Measurements from ENCODE around the gene KRTCAP2.
A peak's percentile ranks its signal among the peaks of the same experiment; 100 is the strongest.
"Not testable (repeated sequence)": the region's sequence is repeated elsewhere in the genome, so short reads cannot be mapped to it uniquely, and the experiment has no call there.

KRTCAP2 gene

DNA sequence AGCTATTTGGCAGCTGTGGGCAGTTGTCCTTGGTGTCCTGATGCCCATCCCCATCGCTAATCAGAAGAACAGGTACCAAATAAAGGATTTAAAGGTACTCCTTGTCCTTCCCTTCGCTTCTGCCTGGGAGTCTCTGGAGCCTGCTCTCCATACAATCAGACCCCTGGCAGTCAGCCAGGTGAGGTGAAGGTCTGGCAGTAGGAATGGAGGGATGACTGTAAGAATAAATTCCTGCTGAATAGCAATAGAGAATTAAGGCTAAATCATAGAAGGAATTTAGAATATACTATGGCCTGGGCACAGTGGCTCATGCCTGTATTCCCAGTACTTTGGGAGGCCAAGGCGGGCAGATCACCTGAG, 25.4 kb upstream of the KRTCAP2 start:
- DNase-seq, result no peak

DNA sequence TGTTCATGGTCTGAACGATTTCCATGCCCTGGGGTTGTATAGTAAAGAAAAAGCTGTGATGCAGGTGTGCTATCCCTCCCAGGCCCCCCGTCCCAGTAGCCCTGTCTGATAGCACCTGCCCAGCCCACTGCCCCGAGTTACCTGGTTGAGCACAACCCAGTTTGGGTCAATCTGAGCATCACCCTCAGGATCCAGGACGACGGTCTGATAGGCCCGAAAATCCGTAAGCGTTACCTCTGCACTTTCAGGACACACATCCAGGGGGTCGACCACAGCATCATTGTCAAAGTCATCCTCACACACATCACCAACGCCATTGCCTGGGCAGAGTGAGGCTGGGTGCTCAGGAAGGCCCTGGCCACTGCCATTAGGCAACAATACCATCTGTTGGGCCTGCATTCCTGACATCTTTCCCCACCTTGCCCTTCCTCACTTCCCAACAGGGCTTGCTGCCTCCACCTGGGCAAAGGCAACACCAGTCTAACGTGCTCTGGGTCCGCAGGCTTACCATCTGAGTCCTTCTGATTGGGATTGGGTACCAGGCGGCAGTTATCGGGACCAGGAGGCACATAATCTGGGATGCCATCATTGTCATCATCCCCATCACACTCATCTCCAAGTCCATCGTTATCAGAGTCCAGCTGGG, 24.9 kb upstream of the KRTCAP2 start:
- no peak for DNase-seq

DNA sequence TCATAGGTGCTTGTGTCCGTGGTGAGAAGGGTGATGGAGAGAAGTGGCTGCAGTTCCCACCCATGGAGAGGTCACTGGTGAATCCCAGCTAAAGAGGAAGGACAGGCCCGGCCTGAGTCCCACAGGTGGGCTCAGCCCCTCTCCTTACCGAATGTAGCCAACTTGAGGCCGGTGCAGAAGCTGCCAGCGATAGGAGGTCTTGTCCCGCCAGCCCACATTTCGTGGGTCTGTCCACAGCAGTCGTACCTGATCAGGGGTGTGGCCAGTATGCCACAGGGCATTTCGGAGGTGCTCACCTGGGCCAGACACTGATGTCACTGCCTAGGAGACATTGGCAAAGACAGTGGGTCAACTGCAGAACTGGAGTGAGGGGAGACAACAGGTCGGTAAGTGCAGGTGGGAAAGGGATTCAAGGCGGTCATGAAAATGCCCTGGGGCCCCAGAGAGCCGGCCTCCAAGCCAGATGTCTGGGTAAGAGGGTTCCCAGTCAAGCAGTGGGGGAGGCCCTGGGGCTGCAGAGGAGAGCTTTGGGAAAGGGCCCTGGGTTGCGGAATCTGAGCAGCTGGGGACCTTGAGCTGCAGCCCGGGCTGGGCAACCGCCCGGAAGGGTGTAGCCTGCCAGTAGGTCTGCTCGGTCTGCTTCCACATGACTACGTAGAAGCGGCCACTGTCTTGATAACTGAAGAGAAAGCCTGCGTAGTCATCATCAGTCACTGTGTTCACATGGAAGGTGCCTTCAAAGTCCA, 24.0 kb upstream of the KRTCAP2 start:
- no peak for DNase-seq

DNA sequence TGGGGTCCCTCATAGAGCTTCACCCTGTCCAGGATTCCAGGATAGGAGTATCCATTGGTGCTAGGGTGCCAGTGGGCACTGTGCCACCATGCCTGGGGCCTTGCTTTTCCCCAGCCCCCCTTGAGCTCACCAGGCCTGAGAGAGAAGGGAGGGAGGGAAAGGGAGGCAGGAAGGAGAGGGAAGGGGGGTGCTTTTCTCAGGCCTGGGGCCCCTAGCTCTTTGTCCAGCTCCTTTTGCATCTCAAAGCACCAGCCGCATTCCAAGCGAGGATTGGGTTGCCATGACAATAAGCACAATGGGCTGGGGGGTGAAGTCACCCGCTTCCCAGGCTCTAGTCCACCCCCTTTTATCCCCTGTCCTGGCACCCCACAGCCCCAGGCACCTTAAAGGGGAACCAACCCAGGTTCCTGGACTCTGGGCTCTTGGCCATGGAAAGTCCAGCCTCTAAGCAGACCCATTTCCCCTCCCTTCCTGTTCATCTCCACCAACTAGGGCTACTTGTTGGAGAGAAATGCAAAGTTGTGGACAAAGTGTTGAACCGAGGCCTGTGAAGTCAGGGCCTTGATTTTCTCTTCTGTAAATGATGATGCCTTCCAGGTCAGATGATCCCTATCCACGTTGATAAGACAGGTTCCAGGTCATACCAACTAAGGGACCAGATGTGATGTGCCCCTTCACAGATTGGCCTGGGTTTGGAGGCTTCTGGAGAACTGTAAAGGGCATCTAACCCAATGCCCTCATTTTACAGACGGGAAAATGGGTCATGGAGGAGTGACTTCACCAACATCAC, 23.2 kb upstream of the KRTCAP2 start:
- DNase-seq, result no peak

DNA sequence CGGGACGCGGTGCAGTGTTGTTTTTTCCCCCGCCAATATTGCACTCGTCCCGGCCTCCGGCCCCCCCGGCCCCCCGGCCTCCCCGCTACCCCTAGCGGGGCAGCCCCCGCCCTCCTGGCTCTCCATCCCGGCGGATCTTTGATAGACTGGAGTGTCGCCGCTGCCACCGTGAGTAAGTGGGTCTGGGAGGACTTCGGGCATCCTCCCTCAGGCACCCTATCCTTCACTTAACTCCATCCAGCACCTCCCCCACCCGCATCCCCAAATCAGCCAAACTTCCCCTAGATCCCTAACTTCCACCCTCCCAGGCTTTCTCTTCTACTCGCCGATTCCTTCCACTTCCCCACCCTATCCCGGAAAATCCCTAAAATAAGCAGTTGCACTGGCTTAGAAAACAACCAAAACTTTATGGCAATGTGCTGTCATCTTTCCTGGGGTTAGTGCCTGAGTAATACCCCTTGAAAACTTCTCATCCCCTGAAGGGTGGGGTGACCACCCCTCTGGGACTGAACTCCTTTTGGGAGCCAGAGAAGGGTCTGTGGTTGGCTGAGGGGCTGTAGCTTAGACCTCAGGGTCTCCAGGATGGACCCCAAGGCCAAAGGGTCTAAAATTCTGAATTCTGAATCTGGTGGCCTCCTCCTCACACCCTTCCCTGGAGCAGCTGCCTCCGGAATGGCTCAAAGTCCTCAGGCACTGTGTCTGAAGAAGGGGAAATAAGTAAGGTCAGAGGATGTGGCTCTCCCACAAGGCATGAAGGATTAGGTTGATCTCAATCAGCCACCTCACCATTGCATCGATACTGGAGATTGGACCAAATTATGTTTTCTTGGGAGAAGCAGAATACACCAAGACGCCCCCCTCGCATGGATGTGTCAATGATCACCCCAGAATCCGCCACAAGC, 22.3 kb upstream of the KRTCAP2 start:
- no peak for DNase-seq

DNA sequence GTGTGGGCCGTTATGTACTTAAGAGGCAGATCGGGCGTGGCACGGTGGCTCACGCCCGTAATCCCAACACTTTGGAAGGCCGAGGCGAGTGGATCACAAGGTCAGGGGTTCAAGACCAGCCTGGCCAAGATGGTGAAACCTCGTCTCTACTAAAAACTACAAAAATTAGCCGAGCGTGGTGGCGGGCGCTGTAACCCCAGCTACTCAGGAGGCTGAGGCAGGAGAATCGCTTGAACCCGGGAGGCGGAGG, 20.8 kb upstream of the KRTCAP2 start:
- DNase-seq, result not testable (repeated sequence)

DNA sequence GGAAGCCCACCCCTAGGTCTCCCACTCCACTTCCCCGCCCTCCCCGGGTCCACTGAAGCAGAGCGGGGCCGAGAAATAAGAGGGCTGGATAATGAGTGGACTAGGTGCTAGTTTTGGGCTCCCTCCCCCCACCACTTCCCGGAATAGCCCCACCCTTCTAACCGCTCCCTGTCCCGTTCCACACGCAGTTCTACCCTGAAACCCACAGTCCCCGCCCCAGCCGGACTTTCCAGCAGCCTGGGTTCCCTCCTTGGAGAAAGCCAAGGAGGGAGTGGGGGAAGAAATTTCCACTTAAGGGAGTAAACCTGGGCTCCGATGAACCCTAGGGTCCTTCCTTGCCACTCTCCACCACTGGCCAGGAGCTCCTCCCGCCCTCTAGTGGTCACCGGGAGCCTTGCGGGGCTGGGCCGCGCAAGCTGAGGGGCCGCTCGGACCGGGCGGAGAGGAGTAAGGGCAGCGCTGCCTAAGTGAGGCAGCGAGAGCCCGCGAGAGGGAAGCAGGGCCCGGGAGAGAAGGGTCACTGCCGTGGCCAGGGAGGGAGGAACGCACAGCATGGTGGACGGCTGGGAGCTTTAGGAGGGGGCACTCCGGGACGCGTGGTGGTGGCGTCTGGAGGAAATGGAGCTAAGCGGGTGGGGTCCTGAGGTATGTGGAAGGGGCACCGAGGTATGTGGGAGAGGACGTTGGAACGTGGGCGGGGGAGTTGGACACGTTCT, 20.3 kb upstream of the KRTCAP2 start:
- peak; percentile 89 for DNase-seq

DNA sequence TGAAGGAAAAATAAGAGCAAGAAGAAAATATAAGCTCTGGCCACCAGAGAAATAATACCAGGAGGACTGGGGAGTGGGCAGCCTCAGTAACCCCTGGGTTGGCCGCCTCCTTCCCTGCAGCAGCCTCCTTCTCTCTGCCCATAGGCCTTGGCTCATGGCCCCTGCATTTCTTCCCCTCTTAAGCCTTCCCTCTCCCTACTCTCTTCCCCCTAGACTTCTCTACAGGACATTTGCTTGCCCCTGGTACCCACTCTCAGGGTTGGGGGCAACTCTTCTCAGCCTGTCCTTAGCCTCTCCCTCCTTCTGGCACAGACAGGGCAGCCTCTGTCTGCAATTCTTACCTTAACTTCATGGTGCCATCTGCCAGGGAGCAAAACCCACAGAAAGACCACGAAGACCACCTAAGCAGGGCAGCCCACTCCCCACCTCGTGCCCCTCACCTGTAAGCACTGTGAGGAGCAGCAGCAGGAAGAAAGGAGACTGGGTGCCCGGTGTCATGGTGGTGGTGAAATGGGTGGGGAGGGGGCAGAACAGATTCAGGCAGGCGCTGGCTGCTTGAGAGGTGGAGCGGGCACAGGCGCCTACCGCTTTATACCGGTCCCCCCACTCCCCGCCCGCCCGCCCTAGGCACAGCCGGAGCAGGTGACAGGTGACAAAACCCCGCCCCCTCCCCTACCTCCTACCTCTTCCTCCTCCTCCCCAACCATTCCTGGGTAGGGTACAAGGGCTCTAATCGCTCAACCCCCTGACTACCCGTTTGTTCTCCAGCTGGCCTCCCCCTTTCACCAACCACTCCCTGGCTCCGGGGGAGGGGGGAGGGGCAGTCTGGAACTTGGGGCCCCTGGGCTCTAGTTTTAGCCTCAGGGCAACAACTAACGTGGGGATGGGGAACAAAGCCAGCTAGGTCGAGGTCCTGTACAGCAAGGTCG, 19.5 kb upstream of the KRTCAP2 start:
- no peak for DNase-seq

DNA sequence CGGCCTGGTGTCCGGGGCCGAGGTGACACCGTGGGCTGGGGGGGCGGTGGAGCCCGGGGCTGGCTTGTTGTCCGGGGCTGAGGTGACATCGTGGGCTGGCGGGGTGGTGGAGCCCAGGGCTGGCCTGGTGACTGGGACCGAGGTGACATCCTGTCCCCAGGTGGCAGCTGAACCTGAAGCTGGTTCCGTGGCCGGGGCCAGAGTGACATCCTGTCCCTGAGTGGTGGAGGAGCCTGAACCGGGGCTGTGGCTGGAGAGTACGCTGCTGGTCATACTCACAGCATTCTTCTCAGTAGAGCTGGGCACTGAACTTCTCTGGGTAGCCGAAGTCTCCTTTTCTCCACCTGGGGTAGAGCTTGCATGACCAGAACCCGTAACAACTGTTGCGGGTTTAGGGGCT, 18.8 kb upstream of the KRTCAP2 start:
- no peak for DNase-seq

DNA sequence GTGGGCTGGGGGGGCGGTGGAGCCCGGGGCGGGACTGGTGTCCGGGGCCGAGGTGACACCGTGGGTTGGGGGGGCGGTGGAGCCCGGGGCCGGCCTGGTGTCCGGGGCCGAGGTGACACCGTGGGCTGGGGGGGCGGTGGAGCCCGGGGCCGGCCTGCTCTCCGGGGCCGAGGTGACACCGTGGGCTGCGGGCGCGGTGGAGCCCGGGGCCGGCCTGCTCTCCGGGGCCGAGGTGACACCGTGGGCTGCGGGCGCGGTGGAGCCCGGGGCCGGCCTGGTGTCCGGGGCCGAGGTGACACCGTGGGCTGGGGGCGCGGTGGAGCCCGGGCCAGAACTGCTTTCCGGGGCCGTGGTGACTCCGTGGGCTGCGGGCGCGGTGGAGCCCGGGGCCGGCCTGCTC, 16.8 kb upstream of the KRTCAP2 start:
- not testable (repeated sequence) for DNase-seq

DNA sequence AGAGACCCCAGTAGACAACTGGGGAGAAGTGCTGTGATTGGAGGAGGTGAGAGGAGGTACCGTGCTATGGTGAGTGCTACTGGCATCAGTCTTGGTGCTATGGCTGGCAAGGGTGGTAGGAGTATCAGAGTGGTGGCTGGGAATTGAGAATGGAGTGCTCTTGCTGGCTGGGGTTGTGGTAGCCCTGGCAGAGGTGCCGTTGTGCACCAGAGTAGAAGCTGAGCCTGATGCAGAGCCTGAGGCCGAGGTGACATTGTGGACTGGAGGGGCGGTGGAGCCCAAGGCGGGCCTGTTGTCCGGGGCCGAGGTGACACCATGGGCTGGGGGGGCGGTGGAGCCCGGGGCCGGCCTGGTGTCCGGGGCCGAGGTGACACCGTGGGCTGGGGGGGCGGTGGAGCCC, 15.2 kb upstream of the KRTCAP2 start:
- no peak for DNase-seq

DNA sequence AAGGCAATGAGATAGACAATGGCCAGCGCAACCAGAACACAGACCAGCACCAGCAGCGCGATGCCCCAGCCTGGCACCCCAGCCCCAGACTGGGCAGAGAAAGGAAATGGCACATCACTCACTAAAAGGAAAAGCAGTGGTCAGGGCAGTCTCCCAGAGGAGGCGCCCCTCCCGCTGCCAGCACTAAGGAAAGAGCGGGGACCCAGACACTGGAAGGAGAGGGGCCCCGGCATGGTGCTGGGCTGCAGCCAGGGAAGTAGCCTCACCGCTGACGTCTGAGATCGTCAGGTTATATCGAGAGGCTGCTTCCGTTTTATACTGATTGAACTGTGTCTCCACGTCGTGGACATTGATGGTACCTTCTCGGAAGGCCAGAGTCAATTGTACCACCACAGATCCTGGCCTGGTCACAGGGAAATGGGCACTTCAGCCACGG, 14.4 kb upstream of the KRTCAP2 start:
- no peak for DNase-seq

DNA sequence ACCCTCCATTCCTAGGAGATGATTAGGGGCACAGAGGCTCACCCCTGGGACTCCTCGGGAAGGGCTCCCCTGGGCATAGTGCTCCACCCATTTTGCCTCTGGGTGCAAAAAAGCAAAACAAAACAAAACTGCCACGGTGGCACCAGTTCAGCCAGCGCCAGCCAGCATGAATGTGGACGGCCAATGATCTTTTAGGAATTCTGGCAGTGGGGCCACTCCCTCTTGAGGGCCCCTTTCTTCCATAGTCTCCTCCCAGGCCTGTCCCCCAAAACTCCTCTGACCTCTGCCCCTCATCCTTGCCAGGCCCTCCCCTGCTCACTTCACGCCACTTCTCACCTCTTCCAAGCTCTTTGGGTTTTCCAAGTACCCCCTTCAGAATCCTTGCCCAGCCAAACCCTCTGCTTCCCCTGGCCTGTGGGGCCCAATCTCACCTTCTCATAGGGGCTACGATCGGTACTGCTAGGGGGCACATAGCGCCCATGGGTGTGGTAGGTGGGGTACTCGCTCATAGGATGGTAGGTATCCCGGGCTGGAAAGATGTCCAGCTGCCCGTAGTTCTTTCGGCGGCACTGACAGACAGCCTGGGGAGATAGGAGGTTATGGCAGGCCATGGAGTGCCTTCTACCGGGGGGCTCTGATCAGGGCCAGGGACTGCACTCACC, 13.8 kb upstream of the KRTCAP2 start:
- DNase-seq, result no peak

DNA sequence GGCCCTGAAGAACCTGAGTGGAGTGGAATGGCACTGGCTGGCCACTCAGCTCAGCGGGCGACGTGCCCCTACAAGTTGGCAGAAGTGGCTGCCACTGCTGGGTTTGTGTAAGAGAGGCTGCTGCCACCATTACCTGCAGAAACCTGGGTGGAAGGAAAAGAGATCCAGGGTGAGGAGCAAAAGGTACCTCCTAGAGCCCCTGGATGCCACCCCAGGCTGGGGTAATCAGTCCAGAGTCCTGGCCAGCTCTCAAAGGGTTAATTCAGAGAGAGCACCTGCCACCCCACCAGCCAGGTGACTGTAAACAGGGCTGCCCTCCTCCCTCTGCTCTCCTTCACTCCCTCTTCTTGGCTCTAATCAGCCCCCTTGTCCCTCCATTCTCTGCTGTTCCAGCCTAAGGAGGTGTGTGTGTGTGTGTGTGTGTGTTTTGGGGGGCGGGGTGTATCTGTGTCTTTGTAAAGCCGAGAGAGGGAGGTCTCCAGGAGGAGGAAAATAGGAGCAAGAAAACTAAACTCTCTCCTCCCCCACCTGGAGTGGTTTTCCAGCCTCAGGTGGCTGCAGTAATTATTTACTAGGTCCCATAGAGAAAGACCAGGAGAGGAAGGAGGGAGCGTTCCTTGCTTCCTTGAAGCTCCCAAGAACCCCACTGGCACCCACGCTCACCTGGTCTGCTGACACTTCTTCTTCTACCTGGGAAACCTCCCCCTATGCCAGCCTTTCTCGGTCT, 13.1 kb upstream of the KRTCAP2 start:
- no peak for DNase-seq

DNA sequence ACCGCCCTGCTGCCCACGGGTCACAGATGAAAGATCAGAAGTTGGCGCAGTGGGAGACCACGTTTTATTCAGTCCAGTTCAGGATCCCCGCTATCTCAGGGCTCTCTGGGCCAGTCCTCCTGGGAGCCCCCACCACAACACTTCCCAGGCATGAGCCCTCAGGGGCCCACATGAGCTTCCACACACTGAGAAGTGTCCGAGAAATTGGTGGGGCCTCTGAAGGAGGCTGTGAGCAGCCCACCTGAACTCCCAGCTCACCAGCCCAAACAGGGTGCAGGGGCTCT, 12.6 kb upstream of the KRTCAP2 start:
- DNase-seq, result no peak

DNA sequence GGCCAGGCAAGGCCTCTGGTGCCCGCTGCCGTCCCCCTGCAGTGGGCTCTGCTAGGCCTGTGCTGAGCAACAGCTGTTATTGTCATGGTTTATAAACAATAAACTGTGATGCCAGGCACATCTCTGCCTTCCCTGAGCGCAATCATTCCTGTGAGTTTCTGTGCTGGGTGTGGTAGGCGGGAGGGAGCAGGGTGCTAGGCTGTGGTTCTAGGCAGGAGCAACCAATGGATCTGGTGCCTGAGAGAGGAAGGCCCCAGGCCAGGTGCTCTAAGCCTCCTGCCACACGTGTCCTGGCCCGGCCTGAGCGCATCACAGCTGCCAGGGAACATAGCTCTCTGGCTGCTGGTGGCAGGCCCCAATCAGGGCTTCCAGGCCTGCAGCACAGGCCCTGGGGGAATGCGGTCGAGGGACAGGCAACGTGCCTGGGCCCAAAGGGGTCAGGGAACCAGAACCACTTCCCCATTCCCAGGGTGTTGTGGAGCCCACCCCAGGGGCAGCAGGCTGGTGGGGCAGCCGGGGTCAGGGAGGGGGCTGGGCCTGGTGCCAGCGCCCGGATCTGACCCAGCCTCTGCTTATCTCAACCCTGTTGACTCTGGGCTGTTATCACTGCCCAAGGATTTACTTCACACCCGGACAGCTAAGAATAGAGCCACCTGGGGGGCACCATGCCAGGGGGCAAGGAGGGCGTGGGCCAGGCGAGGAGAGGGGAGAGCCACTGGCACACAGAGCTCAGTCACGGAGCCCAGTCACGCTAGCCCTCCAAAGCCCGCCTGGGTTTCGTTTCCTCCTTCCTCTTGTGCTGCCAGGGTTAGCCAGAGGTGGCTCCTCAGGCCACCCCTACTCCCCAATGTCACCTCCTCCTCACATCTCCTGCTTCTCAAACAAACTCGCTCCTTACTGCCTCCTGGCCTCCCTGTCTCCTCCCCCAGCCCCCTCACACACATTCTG, 12.0 kb upstream of the KRTCAP2 start:
- no peak for DNase-seq

DNA sequence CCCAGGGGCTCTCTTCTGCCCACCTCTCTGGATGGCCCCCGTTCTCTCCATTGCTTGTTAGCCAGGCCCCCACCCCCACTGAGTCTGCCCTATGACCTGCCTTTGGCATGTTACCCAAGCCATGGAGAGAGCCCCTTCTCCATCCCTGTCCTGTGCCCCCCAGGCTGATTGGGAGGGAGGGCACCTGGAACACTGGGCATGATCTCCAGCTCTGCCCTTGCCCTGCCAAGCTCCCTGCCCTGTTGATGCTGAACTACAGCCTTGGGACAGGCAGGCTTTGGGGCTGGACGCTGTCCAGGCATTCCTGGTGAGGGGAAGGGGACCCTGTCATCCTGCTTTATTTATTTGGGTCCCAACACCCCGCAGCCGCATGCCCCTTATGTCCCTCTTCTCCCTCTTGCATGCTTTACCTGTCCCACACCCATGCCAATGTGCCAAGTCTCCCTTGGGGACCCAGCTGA, 11.3 kb upstream of the KRTCAP2 start:
- no peak for DNase-seq

DNA sequence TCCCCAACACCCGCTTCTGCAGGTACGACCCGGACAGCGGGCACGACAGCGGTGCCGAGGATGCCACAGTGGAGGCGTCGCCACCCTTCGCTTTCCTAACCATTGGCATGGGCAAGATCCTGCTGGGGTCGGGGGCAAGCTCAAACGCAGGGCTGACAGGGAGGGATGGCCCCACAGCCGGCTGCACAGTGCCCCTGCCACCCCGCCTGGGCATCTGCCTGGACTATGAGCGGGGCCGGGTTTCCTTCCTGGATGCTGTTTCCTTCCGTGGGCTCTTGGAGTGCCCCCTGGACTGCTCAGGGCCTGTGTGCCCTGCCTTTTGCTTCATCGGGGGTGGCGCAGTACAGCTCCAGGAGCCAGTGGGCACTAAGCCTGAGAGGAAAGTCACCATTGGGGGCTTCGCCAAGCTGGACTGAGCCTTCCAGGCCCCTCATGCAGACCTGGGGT, 10.7 kb upstream of the KRTCAP2 start:
- no peak for DNase-seq

DNA sequence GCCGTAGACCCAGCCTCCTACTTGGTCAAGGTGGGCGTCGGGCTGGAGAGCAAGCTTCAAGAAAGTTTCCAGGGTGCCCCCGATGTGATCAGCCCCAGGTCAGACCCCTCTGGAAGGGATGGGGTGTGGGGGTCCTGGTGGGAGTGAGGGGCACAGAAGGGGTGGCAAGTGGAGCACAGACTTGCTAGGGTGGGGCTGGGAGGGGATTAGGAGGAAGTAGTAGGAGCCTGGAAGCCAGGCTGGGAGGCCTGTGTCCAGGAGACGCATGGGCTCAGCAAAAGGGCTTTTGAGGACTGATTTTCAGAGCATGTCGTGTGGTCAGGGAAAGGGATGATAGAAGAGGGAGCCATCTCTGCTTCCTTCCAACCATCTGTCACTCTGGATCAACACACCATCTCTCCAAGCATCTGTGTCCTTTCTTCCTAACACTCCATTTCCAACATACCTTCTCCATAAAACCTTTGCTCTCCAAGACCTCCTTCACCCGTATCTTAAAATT, 9.0 kb upstream of the KRTCAP2 start:
- DNase-seq, result no peak

Measured in fibroblast of upper back skin (primary cell).